Head of caudate nucleus (tissue), 42 donors: ENCODE results near the gene RPLP1.

Source experiments
- DNase-seq, 42 donors: peaks; one replicate each; pipeline versions ENCODE4 v3.0.0 to v3.0.0-alpha.2; 2020 to 2021; ENCODE audit warnings: mixed read lengths in 7 of 42
- intact Hi-C: fragments of 100-400 bp; cut with DNase I; formaldehyde crosslinking; loops from one replicate; pipeline ENCODE4 v1.15.0; 2022

RPLP1 gene

GRCh38 chr15:69484837-69485236, 32.2 kb downstream of the RPLP1 start:
- intact Hi-C loops: no loop called here

GRCh38 chr15:69486481-69487110, 34.0 kb downstream of the RPLP1 start:
- peak in 1 of 42 donors; percentile 10 for DNase-seq

More at GRCh38 chr15:69484837-69485236, 32.2 kb downstream of the RPLP1 start:
- DNase-seq: peak in 1 of 42 donors; percentile 9

GRCh38 chr15:69489073-69489571, 36.5 kb downstream of the RPLP1 start:
- intact Hi-C loops: no loop called here
- peak in 13 of 42 donors; percentile 13 to 57 (median 27) for DNase-seq

More at GRCh38 chr15:69486481-69487110, 34.0 kb downstream of the RPLP1 start:
- intact Hi-C loops: no loop called here

GRCh38 chr15:69490356-69491037, 37.9 kb downstream of the RPLP1 start:
- intact Hi-C loops: no loop called here
- peak in 4 of 42 donors; percentile 21 to 35 (median 26) for DNase-seq

GRCh38 chr15:69491038-69491505, 38.5 kb downstream of the RPLP1 start:
- DNase-seq: peak in 11 of 42 donors; percentile 15 to 46 (median 28)
- intact Hi-C loops: no loop called here

GRCh38 chr15:69493406-69493805, 40.8 kb downstream of the RPLP1 start:
- DNase-seq: peak in 2 of 42 donors; percentile 16 to 21
- intact Hi-C loops: no loop called here

- no peak for DNase-seq
These were observed 43.4 kb downstream of the RPLP1 start for GRCh38 chr15:69496001-69496400.

GRCh38 chr15:69497076-69497475, 44.5 kb downstream of the RPLP1 start:
- intact Hi-C loops: no loop called here

More at GRCh38 chr15:69496001-69496400, 43.4 kb downstream of the RPLP1 start:
- intact Hi-C loops: no loop called here

GRCh38 chr15:69497667-69498066, 45.0 kb downstream of the RPLP1 start:
- intact Hi-C loops: no loop called here
- no peak for DNase-seq

More at GRCh38 chr15:69497076-69497475, 44.5 kb downstream of the RPLP1 start:
- DNase-seq: no peak

GRCh38 chr15:69498282-69498681, 45.7 kb downstream of the RPLP1 start:
- intact Hi-C loops: no loop called here
- no peak for DNase-seq

GRCh38 chr15:69498987-69499386, 46.4 kb downstream of the RPLP1 start:
- no peak for DNase-seq
- intact Hi-C loops: no loop called here

- DNase-seq: peak in 12 of 42 donors; percentile 9 to 63 (median 27)
- intact Hi-C loops: no loop called here
These were observed 47.0 kb downstream of the RPLP1 start for GRCh38 chr15:69499521-69500211.

GRCh38 chr15:69500339-69500738, 47.7 kb downstream of the RPLP1 start:
- DNase-seq: peak in 1 of 42 donors; percentile 3
- intact Hi-C loops: no loop called here

- intact Hi-C loops: no loop called here
- DNase-seq: peak in 1 of 42 donors; percentile 3
These were observed 48.8 kb downstream of the RPLP1 start for GRCh38 chr15:69501456-69501855.

GRCh38 chr15:69502470-69503045, 49.9 kb downstream of the RPLP1 start:
- DNase-seq: no peak
- intact Hi-C loops: no loop called here

- intact Hi-C loops: no loop called here
- peak in 7 of 42 donors; percentile 8 to 44 (median 40) for DNase-seq
These were observed 51.9 kb downstream of the RPLP1 start for GRCh38 chr15:69504352-69505040.
